Measurements from ENCODE around the gene FNDC3B.
"Not testable (repeated sequence)": the region's sequence is repeated elsewhere in the genome, so short reads cannot be mapped to it uniquely, and the experiment has no call there.

FNDC3B gene

DNA sequence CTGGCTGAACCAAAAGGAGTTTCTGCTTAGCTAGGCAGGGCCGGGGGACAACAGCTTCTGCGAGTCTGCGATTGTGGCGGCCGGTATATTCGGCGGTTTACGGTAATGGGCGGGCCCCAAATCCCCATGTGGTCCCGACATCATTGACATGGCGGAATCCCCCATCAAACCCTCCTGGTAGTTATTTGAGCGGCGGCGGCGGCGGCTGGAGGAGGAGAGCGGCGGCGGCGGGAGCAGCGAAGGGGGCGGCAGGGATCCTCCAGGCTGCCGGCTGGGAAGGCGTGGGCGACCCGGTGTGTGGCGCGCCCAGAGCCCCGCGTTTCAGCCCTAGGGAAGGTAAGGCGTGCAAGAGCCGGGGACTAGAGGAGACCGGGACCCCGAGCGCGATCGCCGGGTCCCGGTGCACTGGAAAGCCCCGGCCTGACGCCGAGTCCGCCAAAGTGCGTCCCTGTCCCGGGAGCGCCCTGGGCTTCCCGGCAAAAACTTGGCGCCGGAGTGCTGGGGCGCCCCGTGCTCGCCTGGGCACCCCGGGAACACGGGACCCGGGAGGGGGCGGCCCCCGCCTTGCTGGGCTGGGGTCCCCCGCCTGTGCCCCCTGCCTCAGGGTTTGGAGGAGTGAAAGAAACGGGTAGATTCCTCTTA lies at the start of gene FNDC3B:
Gene FNDC3B (plus strand): TSS at position 143 of the 642 bp plus-strand sequence. CDS start 72,902 bp downstream, outside the sequence.
- peak; percentile 98 for DNase-seq

DNA sequence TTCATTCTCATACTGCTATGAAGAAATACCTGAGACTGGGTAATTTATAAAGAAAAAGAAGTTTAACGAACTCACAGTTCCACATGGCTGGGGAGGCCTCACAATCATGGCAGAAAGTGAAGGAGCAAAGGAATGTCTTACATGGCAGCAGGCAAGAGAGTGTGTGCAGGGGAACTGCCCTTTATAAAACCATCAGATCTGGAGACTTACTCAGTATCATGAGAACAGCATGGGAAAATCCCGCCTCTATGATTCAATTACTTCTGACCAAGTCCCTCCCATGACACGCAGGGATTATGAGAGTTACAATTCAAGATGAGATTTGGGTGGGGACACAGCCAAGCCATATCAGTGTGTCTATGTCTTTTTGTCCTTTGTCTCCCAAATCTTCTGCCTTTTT lies 49.1 kb upstream of the FNDC3B start:
- not testable (repeated sequence) for DNase-seq

DNA sequence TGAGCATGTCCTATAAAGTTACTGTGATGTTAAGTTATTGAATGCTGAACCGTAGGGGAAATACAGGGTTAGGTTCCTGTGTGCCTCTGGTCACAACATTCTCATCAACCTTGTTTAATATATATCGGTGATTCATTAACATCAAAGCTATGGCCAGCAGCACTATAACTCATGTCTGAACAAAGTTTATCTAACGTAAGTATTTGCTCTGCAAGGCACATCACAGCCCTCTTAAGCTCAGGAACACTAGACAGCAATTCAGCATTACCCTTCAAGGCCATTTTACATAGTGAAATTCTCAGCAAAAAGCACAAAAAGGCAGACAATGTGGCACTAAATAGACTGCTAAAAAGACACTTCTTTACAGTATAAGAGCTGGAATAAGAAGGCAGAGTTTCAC lies 48.2 kb upstream of the FNDC3B start:
- no peak for DNase-seq

DNA sequence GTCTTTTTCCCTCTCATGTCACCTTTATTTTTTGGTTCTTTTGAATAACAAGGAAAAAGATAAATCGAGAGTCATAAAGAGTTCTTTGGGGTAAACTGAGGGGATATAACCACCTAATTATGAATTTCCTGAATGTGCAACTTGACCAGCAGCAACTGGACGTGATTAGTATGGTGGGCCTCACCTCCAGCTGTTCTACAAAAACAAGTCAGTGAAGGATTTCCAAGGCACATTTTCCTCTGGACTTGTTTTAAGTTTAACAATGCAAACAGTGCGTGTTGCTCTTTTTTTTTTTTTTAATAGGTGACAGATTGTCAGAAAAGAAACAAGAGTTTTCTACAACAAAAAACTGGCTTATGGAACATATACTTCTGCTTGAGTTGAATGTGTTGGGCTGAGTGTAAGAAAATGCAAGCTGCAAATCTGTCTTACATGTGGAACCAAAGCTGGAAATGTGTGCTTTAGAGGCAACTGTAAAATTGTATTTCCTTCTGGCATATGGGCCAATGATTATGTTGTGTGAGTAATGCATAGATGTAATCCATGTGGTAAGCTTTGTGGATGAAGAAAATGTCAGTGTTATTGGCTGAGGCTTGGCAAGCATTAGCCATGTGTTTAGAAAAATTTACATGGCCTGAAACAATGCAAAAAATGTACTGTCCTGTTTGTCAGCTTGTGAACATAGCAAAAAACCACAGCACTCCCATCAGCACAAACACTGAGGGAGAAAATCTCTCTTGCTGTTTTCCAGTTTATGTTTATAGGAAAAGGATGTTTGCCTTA lies 44.5 kb upstream of the FNDC3B start:
- DNase-seq = no peak

DNA sequence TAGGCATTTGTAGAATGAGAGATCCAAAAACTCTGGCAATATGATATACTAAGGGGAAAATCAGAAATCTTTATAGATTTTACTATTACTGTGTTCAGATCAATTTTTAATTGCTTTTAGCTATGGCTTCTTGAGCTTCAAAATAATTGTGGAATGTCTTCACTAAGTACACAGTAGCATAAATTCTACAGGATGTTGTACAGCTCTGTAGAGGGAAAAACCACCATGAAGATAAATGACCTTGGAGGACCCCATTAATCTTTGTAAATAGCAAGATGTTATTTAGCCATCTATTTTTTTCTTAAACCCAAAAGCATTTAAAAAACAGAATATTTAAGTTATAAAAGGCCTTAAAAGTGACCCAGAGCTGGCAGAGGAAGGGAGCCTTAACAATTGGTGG lies 43.9 kb upstream of the FNDC3B start:
- no peak for DNase-seq

DNA sequence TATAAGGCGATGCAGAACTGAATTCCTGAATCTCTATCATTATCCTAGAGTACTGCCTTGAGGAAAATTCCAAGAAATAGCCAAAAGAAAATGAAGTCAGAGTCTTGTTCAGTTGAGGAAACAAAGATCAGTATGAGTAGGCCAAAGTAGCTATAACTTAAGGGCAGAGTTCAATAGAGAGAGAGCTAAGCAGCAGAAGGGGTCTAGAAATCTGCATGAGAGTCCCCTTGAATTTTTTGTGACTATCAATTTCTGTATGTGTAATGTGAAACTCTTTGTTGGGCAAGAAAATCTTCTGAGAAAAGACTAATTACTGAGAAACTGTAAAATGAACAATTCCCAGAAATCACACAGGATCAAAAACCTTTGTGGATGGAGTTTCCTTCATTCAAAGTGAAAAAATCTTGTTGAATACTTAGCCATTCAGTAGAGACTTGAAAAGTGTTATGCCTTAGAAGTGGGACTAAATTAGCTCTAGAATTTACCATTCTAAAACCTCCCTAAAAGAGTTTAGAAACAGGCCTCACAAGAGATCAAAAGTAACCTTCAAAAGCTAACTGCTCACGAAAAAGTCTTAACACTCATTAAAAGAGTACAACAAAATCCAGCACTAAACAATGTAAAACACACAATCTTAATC lies 43.1 kb upstream of the FNDC3B start:
- no peak for DNase-seq

DNA sequence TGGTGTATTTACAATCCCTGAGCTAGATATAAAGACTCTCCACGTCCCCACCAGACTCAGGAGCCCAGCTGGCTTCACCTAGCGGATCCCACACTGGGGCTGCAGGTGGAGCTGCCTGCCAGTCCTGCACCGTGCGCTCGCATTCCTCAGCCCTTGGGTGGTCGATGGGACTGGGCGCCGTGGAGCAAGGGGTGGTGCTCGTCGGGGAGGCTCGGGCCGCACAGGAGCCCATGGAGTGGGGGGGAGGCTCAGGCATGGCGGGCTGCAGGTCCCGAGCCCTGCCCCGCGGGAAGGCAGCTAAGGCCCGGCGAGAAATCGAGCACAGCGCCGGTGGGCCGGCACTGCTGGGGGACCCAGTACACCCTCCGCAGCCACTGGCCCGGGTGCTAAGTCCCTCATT lies 40.6 kb upstream of the FNDC3B start:
- DNase-seq = not testable (repeated sequence)

DNA sequence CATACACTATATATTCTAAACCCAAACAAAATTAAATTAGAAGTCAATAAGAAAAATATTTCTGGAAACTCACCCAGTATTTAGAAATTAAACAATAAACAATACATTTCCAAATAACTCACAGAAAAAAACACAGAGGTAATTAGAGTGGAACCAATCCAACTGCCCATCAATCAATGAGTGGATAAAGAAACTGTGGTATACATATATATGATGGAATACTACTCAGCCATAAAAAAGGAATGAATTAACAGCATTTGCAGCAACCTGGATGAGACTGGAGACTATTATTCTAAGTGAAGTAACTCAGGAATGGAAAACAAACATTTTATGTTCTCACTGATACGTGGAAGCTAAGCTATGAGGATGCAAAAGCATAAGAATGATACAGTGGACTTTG lies 37.8 kb upstream of the FNDC3B start:
- DNase-seq = not testable (repeated sequence)

DNA sequence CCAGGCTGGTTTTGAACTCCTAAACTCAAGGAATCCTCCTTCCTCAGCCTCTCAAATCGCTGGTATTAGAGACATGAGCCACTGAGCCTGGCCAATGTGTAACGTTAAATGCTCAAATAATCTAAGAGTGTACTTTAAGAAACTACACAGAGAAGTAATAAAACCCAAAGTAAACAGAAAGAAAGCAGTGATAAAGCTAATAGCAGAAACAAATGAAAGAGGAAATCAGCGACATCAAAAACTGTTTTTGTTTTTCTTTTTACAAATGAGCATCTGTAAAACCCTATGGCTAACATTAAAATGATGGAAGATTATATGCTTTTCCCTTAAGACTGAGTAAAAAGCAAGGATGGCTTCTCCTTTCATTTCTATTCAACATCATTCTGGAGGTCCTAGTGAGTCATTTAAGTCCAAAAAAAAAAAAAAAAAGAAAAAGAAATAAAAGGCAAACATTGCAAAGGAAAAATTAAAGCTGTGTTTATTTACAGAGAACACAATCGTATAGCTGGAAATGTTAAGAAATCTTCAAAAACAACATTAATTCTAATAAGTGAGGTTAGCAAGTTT lies 36.8 kb upstream of the FNDC3B start:
- no peak for DNase-seq

DNA sequence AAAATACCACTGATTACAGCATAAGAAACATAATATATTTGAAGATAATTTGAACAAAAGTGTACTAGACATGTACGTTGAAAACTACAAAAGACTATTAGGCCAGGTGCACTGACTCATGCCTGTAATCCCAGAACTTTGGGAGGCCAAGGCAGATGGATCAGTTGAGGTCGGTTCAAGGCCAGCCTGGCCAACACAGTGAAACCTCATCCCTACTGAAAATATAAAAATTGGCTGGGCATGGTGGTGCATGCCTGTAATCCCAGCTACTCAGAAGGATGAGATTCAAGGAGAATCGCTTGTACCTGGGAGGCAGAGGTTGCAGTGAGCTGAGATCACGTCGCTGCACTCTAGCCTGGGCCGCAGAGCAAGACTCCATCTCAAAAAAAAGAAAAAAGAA lies 36.2 kb upstream of the FNDC3B start:
- no peak for DNase-seq

DNA sequence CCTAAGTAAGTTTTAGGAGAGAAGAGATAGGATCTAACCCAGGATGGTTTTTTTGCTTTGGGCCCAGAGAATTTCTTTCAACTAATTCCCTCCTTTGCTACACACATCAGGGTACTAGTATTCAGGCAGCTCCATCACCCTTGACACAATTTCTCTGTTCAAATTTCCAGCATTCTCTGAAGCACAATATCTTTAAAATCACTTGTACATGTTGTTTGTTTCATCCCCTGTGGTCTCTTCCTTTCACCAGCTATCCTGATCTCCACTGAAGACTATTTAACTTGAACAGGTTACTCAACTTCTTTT lies 32.4 kb upstream of the FNDC3B start:
- no peak for DNase-seq

DNA sequence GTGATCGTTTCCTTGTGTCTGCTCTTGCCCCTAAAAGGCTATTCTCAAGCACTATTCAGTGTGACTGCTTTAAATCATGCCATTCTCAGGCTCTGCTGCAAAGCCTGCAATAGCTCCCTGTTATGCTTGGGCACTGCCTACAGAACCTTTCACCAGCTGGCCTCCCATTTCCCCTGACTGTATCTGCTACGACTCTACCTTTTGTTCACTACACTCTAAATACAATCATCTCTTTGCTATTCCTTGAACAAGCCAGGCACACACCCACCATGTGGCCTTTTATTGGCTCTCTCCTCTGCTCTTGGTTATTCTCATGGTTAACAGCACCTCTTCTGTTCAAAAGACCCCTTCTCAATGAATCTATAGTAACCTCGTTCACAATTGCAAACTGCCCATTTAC lies 29.6 kb upstream of the FNDC3B start:
- no peak for DNase-seq

DNA sequence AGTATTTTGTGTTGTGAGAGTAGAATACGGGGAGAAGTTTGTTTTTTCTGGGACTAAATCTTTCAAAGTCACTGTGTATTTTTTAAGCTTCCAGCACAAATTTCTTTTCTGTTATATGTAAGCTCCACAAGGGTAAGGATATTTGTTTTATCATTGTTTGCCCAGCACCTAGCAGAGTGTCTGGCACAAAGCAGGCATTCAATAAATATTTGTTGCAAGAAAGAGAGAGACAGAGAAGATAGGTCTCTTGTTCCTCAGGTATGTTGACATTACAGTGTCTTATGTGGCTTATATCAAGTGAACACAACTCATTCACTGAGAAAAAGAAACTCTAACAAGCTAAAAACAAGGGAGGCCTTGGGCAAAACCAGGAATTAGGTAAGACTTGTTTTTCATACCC lies 26.6 kb upstream of the FNDC3B start:
- DNase-seq = no peak

DNA sequence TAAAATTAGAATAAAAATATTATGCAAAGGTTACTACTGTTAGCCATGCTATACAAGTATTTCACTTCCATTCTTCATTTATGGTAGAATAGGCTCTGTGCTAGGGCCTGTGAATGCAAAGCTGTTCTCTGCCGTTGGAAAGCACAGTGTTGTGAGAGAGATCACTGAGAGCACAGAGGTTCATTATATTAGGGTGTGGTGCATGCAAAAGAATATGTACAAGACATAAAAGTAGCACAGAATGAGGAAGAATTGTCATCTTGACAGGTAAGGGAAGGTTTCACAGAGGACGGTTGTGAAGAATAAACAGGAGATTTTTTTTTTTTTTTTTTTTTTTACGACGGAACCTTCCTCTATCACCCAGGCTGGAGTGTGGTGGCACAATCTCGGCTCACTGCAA lies 25.2 kb upstream of the FNDC3B start:
- no peak for DNase-seq

DNA sequence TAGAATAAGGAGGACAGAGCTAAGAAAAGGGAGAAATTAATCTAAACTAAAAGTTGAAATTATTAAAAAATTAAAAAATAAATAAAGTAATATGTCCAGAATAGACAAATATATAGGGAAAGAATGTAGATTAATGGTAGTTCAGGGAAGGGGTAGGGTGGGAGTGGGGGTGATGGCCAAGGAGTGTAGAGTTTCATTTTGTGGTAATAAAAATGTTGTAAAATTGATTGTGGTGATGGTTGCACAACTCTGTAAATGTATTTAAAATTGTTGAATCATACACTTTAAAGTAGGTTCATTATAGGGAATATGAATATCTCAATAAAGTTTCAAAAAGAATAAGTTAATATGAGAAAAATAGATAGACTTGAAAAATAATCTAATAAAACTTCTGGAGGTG lies 21.0 kb upstream of the FNDC3B start:
- DNase-seq = no peak

DNA sequence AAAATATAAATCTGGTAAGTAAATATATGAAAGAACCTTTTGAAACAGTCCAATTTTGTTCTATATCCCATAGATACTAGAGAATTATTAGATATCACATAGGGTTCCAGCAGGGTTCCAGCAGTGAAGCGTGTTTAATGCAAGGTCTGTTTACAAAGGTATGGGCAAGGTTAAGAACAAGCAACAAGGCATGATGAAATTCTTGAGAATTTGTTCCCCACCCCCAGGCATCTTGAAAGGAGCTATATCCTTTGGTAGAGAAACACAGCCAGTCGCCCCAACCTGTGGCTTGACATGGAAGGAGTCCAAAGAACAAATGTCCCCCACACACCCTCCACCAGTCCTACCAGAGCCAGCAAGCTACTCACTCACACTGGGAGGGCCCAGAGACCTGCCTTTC lies 18.6 kb upstream of the FNDC3B start:
- DNase-seq = no peak

DNA sequence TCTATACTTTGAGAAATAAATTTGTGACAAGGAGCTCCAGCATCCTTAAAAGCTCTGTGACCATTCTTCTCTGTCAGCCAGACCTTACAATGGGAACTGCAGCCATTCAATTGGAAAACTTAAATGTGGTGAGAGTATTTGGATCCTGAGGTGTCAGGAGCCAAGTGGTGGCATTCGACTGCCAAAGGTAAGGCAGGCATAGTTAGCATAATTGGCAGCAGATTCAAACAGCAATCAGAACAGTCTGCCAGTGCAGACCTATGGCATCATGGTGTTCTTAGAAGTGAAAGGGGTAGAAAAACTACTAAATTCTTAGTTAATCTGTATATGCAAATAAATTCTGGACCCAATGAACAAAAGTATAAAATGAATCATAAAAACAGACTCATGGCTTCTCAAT lies 18.2 kb upstream of the FNDC3B start:
- no peak for DNase-seq

DNA sequence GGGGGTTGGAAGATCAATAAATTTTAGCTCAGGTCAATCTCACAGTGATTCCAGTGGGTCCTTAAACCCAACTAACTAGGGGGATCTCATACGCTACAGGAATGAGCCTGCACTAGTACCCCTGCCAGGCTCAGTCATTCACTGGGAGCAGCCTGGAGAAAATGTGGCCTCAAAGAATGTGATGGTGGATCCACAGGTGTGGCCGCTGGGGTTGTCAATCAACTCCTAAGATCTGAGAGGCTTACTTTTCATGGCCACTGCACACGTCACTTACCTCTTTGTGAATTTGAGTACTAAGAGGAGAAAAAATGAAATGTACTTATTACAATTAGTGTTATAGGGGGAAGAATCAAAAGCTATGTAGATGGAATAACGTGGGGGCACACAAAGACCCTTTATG lies 17.5 kb upstream of the FNDC3B start:
- DNase-seq = no peak

DNA sequence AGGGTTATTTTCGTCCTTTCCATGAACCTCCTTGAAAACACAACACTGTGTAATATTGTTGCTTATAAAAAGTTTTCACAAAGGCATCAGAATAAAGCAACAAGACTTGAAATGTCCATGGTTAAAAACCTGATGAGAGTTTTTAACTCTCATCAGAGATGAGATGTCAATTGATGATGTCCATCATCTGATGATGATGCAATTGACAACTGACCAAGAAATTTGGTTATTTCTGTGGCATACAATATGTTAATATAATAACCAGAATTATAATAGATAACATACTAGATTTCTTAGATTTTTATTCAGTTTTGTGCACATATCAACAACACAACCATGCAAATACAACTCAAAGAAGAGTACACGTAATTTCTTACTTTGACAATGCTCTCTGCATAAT lies 15.5 kb upstream of the FNDC3B start:
- no peak for DNase-seq

DNA sequence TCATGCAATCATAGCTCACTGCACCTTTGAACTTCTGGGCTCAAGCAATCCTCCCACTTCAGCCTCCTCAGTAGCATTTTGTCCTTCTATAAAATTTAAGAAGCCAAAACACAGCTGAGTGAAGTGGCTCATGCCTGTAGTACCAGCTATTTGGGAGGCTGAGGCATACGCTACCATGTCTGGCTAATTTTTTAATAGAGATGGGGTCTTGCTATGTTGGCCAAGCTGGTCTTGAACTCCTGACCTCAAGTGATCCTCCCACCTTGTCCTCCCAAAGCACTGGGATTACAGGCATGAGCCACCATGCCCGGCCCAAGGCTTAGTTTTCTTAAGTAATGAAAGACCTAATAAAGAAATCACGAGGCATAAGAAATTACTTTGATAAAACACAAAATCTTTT lies 14.7 kb upstream of the FNDC3B start:
- DNase-seq = no peak

DNA sequence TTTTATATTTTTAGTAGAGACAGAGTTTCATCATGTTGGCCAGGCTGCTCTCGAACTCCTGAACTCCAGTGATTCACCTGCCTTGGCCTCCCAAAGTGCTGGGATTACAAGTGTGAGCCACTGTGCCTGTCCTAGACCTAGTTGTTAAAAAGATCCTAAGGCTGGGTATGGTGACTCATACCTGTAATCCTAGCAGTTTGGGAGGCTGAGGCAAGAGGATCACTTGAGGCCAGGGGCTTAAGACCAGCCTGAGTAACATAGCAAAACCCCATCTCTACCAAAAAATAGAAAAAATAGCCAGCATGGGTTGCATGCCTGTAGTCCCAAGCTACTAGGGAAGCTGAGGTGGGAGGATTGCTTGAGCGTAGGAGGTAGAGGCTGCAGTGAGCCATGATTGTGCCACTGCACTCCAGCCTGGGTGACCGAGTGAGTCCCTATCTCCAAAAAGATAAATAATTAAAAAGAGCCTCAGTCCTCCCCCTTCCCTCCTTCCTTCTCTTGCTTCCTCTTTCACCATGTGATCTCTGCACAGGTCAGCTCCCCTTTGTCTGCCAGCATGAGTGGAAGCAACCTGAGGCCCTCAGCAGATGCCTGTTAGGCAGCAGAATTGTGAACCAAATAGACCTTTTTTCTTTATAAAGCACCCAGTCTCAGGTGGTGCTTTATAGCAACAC lies 9.8 kb upstream of the FNDC3B start:
- no peak for DNase-seq

DNA sequence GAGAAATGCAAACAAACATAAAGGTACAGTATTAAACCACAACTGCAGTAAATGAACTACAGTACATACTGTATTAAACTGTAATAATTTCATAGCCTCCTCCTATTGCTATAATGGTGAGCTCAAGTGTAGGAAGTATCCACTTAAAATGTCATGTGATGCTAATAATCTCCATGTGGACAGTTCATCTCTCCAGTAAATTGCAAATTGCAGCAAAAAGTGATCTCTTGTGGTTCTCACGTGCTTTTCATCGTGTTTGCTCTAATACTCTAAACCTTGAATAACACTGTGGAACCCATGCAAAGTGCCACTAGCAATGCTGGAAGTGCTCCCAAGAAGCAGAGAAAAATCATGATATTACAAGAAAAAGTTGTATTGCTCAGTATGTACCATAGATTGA lies 9.2 kb upstream of the FNDC3B start:
- DNase-seq = no peak

DNA sequence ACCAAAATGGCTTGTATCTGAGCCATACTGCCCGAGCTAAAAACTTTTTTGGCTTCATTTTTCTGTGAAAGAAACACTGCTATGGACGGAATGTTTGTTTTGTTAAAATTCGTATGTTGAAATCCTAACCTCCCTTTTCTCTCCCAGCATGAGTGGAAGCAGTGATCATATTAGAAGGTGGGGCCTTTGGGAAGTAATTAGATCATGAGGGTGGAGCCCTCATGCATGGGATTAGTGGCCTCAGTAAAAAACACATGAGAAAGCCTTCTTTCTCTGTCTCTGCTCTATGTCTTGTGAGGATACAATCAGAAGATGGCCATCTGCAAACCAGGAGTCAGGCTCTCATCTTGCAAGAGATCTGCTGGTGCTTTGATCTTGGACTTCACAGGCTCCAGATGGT lies 7.4 kb upstream of the FNDC3B start:
- DNase-seq = no peak

DNA sequence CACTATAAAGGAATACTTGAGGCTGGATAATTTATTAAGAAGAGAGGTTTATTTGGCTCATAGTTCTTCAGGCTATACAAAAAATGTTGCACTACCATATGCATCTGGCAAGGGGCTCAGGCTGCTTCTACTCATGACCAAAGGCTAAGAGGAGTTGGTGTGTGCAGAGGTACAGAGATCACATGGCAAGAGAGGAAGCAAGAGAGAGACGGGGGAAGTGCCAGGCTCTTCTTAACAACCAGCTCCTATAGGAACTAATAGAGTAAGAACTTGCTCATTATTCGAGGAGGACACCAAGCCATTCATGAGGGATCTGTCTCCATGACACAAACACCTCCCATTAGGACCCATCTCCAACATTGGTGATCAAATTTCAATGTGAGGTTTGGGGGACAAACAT lies 6.0 kb upstream of the FNDC3B start:
- DNase-seq = no peak
